ENCODE measurements around the gene OXLD1.
"Not testable (repeated sequence)": the region's sequence is repeated elsewhere in the genome, so short reads cannot be mapped to it uniquely, and the experiment has no call there.

OXLD1 gene

GRCh38 chr17:81676906-81677305 is 10.5 kb upstream of the OXLD1 start:
- TF ChIP-seq CTCF (IDR thresholded peaks at IDR 0.05; ENCODE audit: low read depth, low read length): no peak
- H3K4me3 ChIP-seq (ENCODE audit: low read depth, low read length): no peak overlapping the region

DNA sequence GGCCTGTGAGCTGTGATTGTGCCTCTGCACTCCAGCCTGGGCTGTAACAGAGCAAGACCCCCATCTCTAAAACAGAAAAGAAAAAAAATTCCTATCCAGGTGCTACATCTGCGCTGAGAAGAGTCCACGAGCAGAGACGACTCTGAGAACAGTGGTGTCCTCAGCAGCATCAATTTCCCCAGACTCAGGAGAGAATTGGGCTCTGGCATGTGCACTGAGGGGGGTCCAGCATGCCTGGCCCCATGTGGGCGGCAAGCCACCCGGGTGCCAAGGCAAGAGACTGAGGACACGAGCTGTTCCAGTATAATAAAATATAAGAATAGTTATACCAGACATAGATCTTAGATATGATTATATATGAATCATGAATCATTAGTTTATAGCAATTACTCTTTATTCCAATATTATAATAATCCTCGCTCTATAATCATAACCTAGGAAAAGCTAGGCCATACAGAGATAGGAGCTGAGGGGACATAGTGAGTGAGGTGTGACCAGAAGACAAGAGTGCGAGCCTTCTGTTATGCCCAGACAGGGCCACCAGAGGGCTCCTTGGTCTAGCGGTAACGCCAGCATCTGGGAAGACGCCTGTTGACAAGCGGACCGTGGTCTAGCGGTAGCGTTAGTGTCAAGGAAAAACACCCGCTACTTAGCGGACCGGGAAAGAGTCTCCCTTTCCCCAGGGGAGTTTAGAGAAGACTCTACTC is 9.3 kb upstream of the OXLD1 start:
- not testable (repeated sequence) for H3K4me3 ChIP-seq (ENCODE audit: low read depth, low read length)
- TF ChIP-seq CTCF (IDR thresholded peaks at IDR 0.05; ENCODE audit: low read depth, low read length): peak; percentile 28; the same call in 1 of the 2 replicates

- H3K4me3 ChIP-seq (ENCODE audit: low read depth, low read length): no peak overlapping the region
These were observed 7.3 kb upstream of the OXLD1 start for GRCh38 chr17:81673561-81674258.

GRCh38 chr17:81672954-81673353 is 6.5 kb upstream of the OXLD1 start:
- TF ChIP-seq CTCF (IDR thresholded peaks at IDR 0.05; ENCODE audit: low read depth, low read length): no peak
- no peak overlapping the region for H3K4me3 ChIP-seq (ENCODE audit: low read depth, low read length)

More at GRCh38 chr17:81673561-81674258, 7.3 kb upstream of the OXLD1 start:
- TF ChIP-seq CTCF (IDR thresholded peaks at IDR 0.05; ENCODE audit: low read depth, low read length): no peak

DNA sequence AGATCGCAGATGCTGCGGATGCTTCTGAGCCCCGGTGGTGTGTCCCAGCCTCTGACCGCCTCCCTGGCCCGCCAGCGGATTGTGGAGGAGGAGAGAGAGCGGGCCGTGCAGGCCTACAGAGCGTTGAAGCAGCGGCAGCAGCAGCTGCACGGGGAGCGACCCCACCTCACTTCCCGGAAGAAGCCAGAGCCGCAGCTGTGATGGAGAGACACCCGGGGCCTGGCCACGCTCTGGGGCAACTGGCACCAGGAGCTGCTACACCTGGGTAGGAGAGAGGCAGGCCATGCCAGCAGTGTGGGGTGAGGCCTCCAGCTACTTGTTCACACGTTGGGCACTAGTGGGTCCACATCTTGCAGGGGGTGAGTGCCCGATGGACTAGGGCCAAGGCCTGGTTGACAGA is 6.1 kb upstream of the OXLD1 start:
- H3K4me3 ChIP-seq (ENCODE audit: low read depth, low read length): no peak overlapping the region
- no peak for TF ChIP-seq CTCF (IDR thresholded peaks at IDR 0.05; ENCODE audit: low read depth, low read length)

DNA sequence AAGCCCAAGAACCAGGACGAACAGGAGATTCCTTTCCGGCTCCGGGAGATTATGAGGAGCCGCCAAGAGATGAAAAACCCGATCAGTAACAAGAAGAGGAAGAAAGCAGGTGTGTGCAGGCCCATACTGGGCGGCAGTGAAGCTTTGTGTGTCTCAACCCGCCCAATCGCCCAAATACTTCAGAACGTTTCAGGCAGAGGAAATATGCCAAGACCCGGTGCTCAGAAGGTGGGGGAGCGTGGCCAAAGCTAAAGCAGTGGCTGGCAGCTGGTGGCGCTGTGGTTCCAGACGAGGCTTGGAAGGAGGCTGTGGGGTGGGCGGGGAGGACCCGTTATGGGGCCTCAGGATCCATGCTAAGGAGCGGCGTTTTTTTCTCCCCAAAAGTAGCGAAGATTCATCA is 1.3 kb upstream of the OXLD1 start:
- TF ChIP-seq CTCF (IDR thresholded peaks at IDR 0.05; ENCODE audit: low read depth, low read length): no peak

DNA sequence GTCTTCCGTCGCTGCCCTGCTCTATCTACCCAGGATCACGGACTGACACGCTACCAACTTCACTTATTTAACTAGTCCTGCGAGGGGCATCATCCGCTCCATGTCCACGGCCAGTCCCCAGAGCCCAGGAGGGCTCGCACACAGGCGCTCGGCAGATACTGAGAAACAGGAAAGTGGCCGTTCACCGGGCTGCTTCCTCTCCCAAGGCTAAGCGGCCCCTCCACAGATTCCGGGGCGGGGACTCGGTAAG is 388 bp downstream of the OXLD1 start:
- no peak for TF ChIP-seq CTCF (IDR thresholded peaks at IDR 0.05; ENCODE audit: low read depth, low read length)
- H3K4me3 ChIP-seq (ENCODE audit: low read depth, low read length): peak overlapping the region; percentile 80

More for the DNA sequence above, 1.3 kb upstream of the OXLD1 start:
- no peak overlapping the region for H3K4me3 ChIP-seq (ENCODE audit: low read depth, low read length)
